HFFc6 (cell line): ENCODE results near the gene CCDC9. TPM values are rescaled to one million over a fixed set of nuclear protein-coding genes. Genes with fewer than 3 reads are reported as not detected.

ENCODE experiments used
- DNase-seq: peaks from one replicate; pipeline ENCODE4 v3.0.0-alpha.2; 2018
- H3K27ac Mint-ChIP-seq: 2 replicates; pipeline ENCODE4 v1.8.0; 2020; ENCODE audit warnings: mild to moderate bottlenecking, mixed read lengths
- H3K27me3 Mint-ChIP-seq: 2 replicates; pipeline ENCODE4 v1.8.0; 2021; ENCODE audit warnings: mild to moderate bottlenecking, moderate library complexity, mixed read lengths; ENCODE audit not compliant: insufficient read depth
- H3K36me3 Mint-ChIP-seq: 2 replicates; pipeline ENCODE4 v1.8.0; 2021; ENCODE audit warnings: low read depth, mixed read lengths
- H3K4me1 Mint-ChIP-seq: 2 replicates; pipeline ENCODE4 v1.8.0; 2020; ENCODE audit warnings: low read depth, mixed read lengths
- H3K4me3 Mint-ChIP-seq: 2 replicates; pipeline ENCODE4 v1.8.0; 2020; ENCODE audit warnings: mild to moderate bottlenecking, moderate library complexity, mixed read lengths
- H3K9me3 Mint-ChIP-seq: 2 replicates; pipeline ENCODE4 v1.8.0; 2020; ENCODE audit warnings: mild to moderate bottlenecking, mixed read lengths
- CTCF ChIP-seq: fragments of 200-600 bp; sonication (generic); IDR thresholded peaks from 2 replicates; pipeline ENCODE4 v1.5.0; 2021; ENCODE audit warnings: antibody characterized with exemption, mild to moderate bottlenecking
- total RNA-seq, 6 experiments: library from RNA; stranded (reverse); fragmentation: NEBNext Ultra II Directional; extraction: Animal tissue kit (Norgen Biotek cat#: 25700); gene quantifications; 2 replicates in 1 of 6; 3 replicates in 5 of 6; pipeline ENCODE4 v1.2.3, GENCODE V29; 2021

CCDC9 gene
- total RNA-seq, 6 experiments from 2014 or later, result 20.6 to 30.6 (median 23.8) TPM

GRCh38 chr19:47309038-47309437 lies 52.7 kb downstream of the CCDC9 start:
- Mint-ChIP-seq H3K9me3 (no peaks in the 10 kb centered on the region), H3K27me3 (no peaks in the 10 kb centered on the region; the same call in 1 of the 2 replicates), H3K4me1 (peaks cover 18% of the 10 kb centered on the region), H3K4me3 (no peak overlapping the region), H3K27ac (no peak overlapping the region), H3K36me3 (no peaks in the 10 kb centered on the region)
- no peak for TF ChIP-seq CTCF
- no peak for DNase-seq

- Mint-ChIP-seq H3K36me3 (no peaks in the 10 kb centered on the region), H3K27ac (no peak within 1 kb of the TSS), H3K9me3 (no peaks in the 10 kb centered on the region), H3K4me3 (no peak within 1 kb of the TSS), H3K4me1 (peaks cover 18% of the 10 kb centered on the region), H3K27me3 (no peaks in the 10 kb centered on the region; the same call in 1 of the 2 replicates)
- no peak for TF ChIP-seq CTCF
- DNase-seq, result no peak
These were observed 53.3 kb downstream of the CCDC9 start, which contains the start of gene C5AR1 for GRCh38 chr19:47309608-47310007. Gene C5AR1 (plus strand): TSS chr19:47309861. CDS start chr19:47309896, 35 bp downstream.

- no peaks in the 10 kb centered on the region; the same call in 1 of the 2 replicates for H3K9me3 Mint-ChIP-seq
- no peak overlapping the region for H3K4me3 Mint-ChIP-seq
- H3K27me3 Mint-ChIP-seq, result no peaks in the 10 kb centered on the region; the same call in 1 of the 2 replicates
- peaks cover 19% of the 10 kb centered on the region for H3K4me1 Mint-ChIP-seq
- 0 out of 2 replicates have a peak, but pooled peaks cover 4% of the 10 kb centered on the region for H3K36me3 Mint-ChIP-seq
- TF ChIP-seq CTCF, result no peak
- DNase-seq, result no peak
- H3K27ac Mint-ChIP-seq, result no peak overlapping the region
These were observed 54.0 kb downstream of the CCDC9 start for GRCh38 chr19:47310323-47310722.

GRCh38 chr19:47310819-47311218 lies 54.5 kb downstream of the CCDC9 start:
- H3K4me1 Mint-ChIP-seq, result peaks cover 20% of the 10 kb centered on the region
- TF ChIP-seq CTCF, result no peak
- no peak overlapping the region for H3K4me3 Mint-ChIP-seq
- no peak overlapping the region for H3K27ac Mint-ChIP-seq
- no peaks in the 10 kb centered on the region; the same call in 1 of the 2 replicates for H3K9me3 Mint-ChIP-seq
- H3K36me3 Mint-ChIP-seq, result 0 out of 2 replicates have a peak, but pooled peaks cover 4% of the 10 kb centered on the region
- no peak for DNase-seq
- H3K27me3 Mint-ChIP-seq, result peaks cover under 1% of the 10 kb centered on the region; the same call in 1 of the 2 replicates

GRCh38 chr19:47312366-47313006 lies 56.2 kb downstream of the CCDC9 start:
- H3K4me1 Mint-ChIP-seq, result peaks cover 17% of the 10 kb centered on the region
- no peak for TF ChIP-seq CTCF

More at GRCh38 chr19:47312366-47313006, 56.2 kb downstream of the CCDC9 start:
- Mint-ChIP-seq H3K9me3 (no peaks in the 10 kb centered on the region; the same call in 1 of the 2 replicates), H3K36me3 (0 out of 2 replicates have a peak, but pooled peaks cover 4% of the 10 kb centered on the region), H3K27ac (no peak overlapping the region), H3K4me3 (no peak overlapping the region), H3K27me3 (peaks cover 2% of the 10 kb centered on the region)
- no peak for DNase-seq
